ENCODE data around the gene NEURL1B.

NEURL1B gene

GRCh38 chr5:172713113-172713808 is 72.2 kb downstream of the NEURL1B start:
- peak overlapping the region; percentile 13; the same call in 1 of the 2 replicates for H3K4me3 ChIP-seq (ENCODE audit: low read length)
- TF ChIP-seq, protein P1, sequence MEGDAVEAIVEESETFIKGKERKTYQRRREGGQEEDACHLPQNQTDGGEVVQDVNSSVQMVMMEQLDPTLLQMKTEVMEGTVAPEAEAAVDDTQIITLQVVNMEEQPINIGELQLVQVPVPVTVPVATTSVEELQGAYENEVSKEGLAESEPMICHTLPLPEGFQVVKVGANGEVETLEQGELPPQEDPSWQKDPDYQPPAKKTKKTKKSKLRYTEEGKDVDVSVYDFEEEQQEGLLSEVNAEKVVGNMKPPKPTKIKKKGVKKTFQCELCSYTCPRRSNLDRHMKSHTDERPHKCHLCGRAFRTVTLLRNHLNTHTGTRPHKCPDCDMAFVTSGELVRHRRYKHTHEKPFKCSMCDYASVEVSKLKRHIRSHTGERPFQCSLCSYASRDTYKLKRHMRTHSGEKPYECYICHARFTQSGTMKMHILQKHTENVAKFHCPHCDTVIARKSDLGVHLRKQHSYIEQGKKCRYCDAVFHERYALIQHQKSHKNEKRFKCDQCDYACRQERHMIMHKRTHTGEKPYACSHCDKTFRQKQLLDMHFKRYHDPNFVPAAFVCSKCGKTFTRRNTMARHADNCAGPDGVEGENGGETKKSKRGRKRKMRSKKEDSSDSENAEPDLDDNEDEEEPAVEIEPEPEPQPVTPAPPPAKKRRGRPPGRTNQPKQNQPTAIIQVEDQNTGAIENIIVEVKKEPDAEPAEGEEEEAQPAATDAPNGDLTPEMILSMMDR (conservative IDR thresholded peaks at IDR 0.05; ENCODE audit: low read length): peak; percentile 81
- no peak for DNase-seq (ENCODE audit: low read depth)

- TF ChIP-seq, protein P1 (conservative IDR thresholded peaks at IDR 0.05; ENCODE audit: low read length): no peak
- no peak for DNase-seq (ENCODE audit: low read depth)
- H3K4me3 ChIP-seq (ENCODE audit: low read length): no peak overlapping the region
Measured at GRCh38 chr5:172713809-172714490, 72.9 kb downstream of the NEURL1B start.

- TF ChIP-seq, protein P1 (conservative IDR thresholded peaks at IDR 0.05; ENCODE audit: low read length): peak; percentile 87
- no peak overlapping the region for H3K4me3 ChIP-seq (ENCODE audit: low read length)
- DNase-seq (ENCODE audit: low read depth): peak; percentile 59
Measured at GRCh38 chr5:172714491-172715420, 73.7 kb downstream of the NEURL1B start.

GRCh38 chr5:172715421-172715780 is 74.3 kb downstream of the NEURL1B start:
- DNase-seq (ENCODE audit: low read depth): no peak
- H3K4me3 ChIP-seq (ENCODE audit: low read length): no peak overlapping the region
- TF ChIP-seq, protein P1 (conservative IDR thresholded peaks at IDR 0.05; ENCODE audit: low read length): no peak

DNA sequence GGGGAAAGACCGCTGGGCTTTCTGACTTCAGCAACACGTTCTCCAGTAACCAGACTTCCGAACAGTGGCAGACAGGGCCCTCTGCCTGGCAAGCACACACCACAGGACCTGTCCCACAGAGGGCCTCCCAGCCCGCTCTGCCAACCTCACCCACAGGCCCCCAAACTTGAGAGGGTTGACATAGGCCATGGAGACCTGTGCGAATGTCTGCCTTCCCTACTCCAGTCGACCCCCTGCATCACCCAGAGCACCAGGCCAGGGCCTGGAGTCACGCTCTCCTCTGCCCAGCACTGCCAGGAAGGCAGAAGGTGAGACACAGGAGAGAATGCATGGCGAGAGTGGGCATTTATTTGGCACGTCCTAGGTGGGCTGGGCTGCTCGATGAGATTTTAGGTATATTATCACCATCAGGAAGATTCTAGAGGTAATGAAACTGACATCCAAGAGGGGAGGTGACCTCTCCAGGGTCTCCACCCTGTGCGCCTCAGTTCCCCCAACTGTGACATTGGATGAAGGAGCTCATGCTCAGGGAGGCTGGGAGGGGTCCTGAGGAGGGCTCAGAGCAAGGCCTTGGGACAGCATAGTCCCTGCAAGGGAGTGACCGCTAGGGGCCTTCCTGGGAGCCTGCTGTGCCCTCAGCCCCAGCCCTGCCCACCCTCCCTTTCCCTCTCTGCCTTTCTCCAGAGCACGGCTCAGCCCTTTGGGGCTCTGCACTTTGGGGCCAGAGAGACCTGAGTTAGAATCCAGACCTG is 75.0 kb downstream of the NEURL1B start:
- no peak for DNase-seq (ENCODE audit: low read depth)
- no peak overlapping the region for H3K4me3 ChIP-seq (ENCODE audit: low read length)
- TF ChIP-seq, protein P1 (conservative IDR thresholded peaks at IDR 0.05; ENCODE audit: low read length): no peak; the same call in 1 of the 2 replicates

- DNase-seq (ENCODE audit: low read depth): peak; percentile 85
- peak overlapping the region; percentile 29 for H3K4me3 ChIP-seq (ENCODE audit: low read length)
- TF ChIP-seq, protein P1 (conservative IDR thresholded peaks at IDR 0.05; ENCODE audit: low read length): peak; percentile 87
Measured at GRCh38 chr5:172716796-172717313, 75.8 kb downstream of the NEURL1B start.
